Activated naive CD4-positive, alpha-beta T cell treated with anti-CD3 and anti-CD28 coated beads, Interleukin-2, amount 50 U/mL, for 24 hours (primary cell): ENCODE data around the gene SERPINF2.
"Not testable (repeated sequence)": the region's sequence is repeated elsewhere in the genome, so short reads cannot be mapped to it uniquely, and the experiment has no call there.

ENCODE experiments used
- H3K27ac Mint-ChIP-seq: one replicate; pipeline ENCODE4 v1.8.0; 2021; ENCODE audit warnings: mild to moderate bottlenecking, mixed read lengths
- H3K27me3 Mint-ChIP-seq: one replicate; pipeline ENCODE4 v1.8.0; 2021; ENCODE audit warnings: mixed read lengths
- H3K36me3 Mint-ChIP-seq: one replicate; pipeline ENCODE4 v1.8.0; 2021; ENCODE audit warnings: mixed read lengths
- H3K4me1 Mint-ChIP-seq: one replicate; pipeline ENCODE4 v1.8.0; 2021; ENCODE audit warnings: mixed read lengths
- H3K4me3 Mint-ChIP-seq: one replicate; pipeline ENCODE4 v1.8.0; 2021; ENCODE audit warnings: mild to moderate bottlenecking, mixed read lengths
- H3K9me3 Mint-ChIP-seq: one replicate; pipeline ENCODE4 v1.8.0; 2021; ENCODE audit warnings: mixed read lengths

Gene SERPINF2

DNA sequence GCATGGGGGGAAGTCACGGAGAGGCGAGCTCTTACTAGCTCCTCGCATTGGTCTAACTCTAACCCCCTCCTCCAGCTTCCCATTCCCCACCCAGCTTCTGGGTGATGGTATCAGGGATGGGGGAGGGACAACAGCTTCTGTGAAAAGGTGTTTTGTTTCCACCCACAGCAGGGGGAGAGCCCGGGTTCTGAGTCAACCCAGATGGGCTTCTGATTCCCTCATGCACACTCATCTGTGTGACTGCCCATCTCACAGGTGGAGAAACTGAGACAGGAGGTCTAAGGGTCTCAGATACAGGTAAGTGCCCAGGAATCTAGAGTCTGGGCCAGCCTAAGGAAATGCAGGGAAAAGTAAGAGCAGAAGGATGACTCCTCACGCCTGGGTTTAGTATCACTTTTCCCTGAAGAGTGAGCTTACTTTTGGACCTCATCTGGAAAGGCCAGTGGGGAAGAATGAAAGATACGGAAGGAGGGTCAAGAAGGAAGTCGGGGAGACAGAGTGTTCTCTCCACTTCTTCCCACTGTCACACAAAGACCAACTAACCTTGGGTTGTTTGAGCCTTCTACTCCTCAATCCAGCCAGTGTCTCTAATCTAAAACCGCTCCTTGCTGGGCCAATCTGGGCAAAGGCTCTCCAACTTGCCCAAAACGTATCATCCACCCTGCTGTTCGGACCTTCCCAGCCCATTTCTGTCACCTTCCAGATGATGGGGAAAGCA, 29.4 kb upstream of the SERPINF2 start:
- Mint-ChIP-seq H3K36me3 (peaks cover 2% of the 10 kb centered on the region), H3K9me3 (no peaks in the 10 kb centered on the region), H3K27me3 (peaks cover 6% of the 10 kb centered on the region), H3K27ac (no peak overlapping the region), H3K4me3 (no peak overlapping the region), H3K4me1 (peaks cover 30% of the 10 kb centered on the region)

DNA sequence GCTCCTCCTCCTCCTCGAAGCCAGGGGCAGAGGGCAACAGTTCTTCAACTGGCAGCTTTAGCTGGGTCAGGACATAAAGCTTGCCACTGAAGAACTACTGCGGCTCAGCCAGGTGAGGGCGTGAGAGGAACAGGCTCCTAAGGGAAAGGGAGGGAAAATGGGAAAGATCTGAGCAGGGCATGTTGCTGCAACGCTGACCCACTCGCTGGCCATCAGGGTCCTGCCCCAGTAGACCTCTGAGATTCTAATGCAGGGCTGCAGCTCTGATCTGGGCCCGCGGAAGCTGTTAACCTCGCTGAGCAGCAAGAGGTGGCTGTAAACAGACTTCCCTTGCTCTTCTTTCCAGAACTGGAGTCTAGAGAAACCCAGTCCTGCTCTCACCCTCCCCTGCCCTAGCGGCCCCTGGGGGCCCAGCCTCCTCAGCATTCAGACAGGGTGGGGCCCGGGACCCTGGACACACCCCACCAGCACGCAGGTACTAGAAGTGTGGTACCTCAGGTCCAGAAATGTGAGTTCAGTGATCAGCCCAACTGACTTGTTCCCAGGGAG, 28.7 kb upstream of the SERPINF2 start:
- peak overlapping the region; percentile 4 for H3K27ac Mint-ChIP-seq
- H3K4me3 Mint-ChIP-seq, result peak overlapping the region; percentile 24
- H3K36me3 Mint-ChIP-seq, result peaks cover 2% of the 10 kb centered on the region
- peaks cover 30% of the 10 kb centered on the region for H3K4me1 Mint-ChIP-seq
- no peaks in the 10 kb centered on the region for H3K9me3 Mint-ChIP-seq
- peaks cover 5% of the 10 kb centered on the region for H3K27me3 Mint-ChIP-seq

DNA sequence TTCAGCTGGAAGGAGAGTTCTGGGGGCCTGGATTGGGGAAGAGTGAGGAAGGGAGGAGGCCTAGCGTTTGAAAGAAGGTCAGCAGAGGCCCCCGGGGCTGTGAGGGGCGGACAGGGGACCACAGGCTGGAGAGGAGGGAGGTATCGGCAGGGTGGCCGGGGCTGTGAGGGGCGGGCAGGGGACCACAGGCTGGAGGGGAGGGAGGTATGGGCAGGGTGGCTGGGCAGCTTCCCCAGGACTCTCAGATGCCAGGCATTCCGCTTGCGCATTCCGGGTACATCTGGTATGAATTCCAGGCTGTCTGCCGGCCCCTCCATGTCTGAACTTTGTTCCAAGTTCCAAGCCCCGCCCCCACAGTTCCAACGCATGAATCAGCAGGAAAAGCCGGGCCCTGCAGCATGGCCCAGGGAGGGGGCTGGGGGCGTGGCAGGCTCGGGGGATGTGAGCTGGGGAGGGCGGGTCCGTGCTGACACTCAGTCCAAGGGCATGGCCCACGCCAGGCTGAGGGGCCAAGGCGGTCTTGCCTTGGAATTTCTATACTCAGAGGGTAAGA, 28.2 kb upstream of the SERPINF2 start:
- no peaks in the 10 kb centered on the region for H3K9me3 Mint-ChIP-seq
- H3K27me3 Mint-ChIP-seq, result peaks cover 5% of the 10 kb centered on the region
- H3K4me1 Mint-ChIP-seq, result peaks cover 30% of the 10 kb centered on the region
- peak overlapping the region; percentile 4 for H3K27ac Mint-ChIP-seq
- H3K4me3 Mint-ChIP-seq, result peak overlapping the region; percentile 53
- peaks cover 2% of the 10 kb centered on the region for H3K36me3 Mint-ChIP-seq

DNA sequence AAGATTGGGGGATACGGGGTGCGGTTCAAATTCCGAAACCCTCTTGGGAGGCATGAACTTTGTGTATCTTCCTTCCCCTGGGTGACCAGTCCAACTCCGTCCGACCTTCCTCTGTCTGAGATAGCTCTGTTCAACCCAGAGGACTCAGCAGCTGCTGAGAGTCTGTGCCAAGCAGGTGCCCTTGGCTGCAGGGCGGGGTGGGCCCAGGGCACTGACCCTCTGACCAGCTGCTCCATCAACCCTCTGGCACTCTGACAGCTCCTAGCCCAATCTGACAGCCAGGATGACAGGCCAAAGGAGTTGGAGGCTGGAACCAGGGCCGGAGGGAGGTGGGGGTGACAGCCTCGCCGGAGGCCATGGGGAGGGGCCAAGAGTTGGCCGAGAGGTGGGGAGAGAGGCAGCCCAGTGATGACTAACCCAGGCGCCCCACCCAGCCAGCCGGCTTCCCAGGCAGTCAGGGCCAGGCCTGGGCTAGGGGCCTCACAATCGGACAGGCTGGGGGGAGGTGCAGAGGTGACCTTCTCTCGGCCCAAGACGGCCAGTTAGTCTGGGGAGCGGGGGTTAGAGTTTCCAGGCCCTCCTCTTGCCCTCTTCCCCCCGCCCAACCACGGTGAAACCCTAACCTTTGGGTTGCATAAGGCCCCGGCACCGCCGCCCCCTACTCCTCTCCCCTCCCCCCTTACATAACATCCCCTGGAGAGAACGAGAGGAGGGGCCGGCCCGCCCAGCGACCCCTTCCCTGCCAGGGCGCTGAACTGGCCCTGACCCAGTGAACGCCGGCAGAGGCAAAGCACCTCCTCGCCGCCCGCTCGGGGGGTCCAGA, 27.5 kb upstream of the SERPINF2 start:
- Mint-ChIP-seq H3K27ac (no peak overlapping the region), H3K27me3 (peaks cover 5% of the 10 kb centered on the region), H3K36me3 (peaks cover 2% of the 10 kb centered on the region), H3K9me3 (no peaks in the 10 kb centered on the region), H3K4me1 (peaks cover 30% of the 10 kb centered on the region), H3K4me3 (peak overlapping the region; percentile 53)

DNA sequence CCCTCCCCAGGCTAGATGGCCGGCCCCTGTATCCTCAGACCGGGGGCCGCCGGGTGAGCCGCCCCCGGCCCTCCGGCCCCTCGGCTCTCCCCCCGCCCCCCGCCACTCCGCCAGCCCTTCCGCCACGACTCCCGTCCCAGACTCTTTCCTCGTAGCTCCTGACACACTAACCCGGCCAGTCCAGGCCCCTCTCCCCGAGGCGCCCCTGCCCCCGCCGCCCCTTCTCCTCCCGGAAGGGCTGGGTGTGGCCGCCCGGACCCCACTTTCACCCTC, 26.9 kb upstream of the SERPINF2 start:
- Mint-ChIP-seq H3K36me3 (peaks cover 2% of the 10 kb centered on the region), H3K4me1 (peaks cover 29% of the 10 kb centered on the region), H3K27me3 (peaks cover 5% of the 10 kb centered on the region), H3K9me3 (no peaks in the 10 kb centered on the region), H3K4me3 (peak overlapping the region; percentile 95), H3K27ac (no peak overlapping the region)

DNA sequence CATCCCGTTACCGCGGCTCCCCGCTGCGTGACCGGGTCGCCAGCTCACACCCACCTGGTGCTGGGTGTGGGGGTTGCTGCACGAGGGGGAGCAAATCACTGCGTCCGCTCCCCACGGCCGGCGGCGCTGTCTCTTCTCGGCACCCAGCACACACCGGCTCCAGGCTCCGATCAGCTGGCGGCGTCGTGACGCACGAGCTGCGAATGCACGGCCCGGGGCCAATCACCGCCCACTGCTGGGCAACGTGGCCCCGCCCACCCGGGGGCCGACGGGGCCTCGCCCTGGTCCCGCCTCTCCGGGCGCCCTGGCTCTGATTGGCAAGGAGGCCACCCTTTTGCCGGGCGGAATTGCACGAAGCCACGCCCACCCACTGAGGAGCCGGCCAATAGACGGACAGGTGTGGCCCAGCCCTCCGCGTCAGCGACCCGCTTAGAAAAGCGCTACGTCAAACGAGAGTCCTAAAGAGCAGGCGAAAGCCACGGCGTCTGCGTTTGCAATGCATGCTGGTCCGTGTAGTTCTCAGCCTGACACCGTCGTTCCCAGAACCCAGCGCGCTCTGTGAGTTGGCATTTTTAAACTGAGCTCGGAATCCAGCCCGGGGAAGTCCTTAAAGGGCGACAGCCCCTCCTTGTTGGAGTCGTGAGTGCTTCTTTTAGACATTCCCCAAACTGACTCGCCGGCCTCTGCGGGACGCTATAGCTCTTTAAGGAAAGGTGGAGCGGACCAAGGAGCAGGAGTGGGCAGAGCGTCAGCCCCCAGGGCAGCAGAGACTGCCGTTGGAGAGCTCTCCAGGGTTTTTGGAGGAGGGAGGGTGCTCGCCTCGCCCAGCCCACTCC, 26.4 kb upstream of the SERPINF2 start:
- no peaks in the 10 kb centered on the region for H3K9me3 Mint-ChIP-seq
- H3K4me1 Mint-ChIP-seq, result peaks cover 26% of the 10 kb centered on the region
- H3K27ac Mint-ChIP-seq, result peak overlapping the region; percentile 99

DNA sequence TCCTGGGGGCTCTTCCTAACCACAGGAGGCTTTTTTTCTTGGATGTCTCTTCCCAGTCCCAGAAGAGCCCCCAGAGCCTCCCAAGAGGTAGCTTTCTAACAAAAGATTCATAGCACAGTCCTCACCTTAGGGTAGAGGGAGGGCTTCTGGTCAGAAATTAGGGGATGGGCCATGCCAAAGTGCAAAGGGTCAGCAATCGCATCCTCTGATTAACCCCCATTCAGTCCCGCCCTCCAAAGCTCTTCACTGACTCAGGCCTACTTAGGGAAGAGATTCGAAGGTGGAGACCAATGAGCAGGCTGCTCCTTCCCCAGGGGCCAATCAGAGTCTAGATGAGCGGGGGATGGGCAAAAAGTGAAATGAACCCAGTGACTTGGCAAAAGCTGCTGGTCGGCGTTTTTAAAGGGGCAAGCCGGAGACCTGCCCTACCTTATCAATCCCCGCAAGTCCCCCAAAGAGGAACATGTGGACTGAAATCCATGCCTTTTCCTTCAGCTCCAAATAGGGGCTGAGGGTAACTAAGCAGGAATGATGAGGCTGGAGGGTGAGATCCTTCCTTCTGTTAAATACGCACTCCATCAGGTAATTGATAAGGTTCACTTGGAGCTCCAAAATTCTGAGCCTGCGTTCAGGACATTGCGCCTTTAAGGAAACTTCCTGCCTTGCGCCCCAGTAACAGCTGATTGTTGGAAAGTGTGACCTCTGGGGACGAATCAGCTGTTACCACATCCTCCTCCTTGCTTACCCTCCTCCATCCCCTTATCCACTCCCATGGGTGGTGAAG, 25.6 kb upstream of the SERPINF2 start:
- H3K4me3 Mint-ChIP-seq, result peak overlapping the region; percentile 95
- peaks cover 22% of the 10 kb centered on the region for H3K4me1 Mint-ChIP-seq
- no peaks in the 10 kb centered on the region for H3K9me3 Mint-ChIP-seq
- H3K27ac Mint-ChIP-seq, result peak overlapping the region; percentile 99
- H3K27me3 Mint-ChIP-seq, result peaks cover 1% of the 10 kb centered on the region
- peaks cover under 1% of the 10 kb centered on the region for H3K36me3 Mint-ChIP-seq

More for the DNA sequence above, 26.4 kb upstream of the SERPINF2 start:
- H3K36me3 Mint-ChIP-seq, result peaks cover 2% of the 10 kb centered on the region
- H3K27me3 Mint-ChIP-seq, result peaks cover 5% of the 10 kb centered on the region
- peak overlapping the region; percentile 95 for H3K4me3 Mint-ChIP-seq

DNA sequence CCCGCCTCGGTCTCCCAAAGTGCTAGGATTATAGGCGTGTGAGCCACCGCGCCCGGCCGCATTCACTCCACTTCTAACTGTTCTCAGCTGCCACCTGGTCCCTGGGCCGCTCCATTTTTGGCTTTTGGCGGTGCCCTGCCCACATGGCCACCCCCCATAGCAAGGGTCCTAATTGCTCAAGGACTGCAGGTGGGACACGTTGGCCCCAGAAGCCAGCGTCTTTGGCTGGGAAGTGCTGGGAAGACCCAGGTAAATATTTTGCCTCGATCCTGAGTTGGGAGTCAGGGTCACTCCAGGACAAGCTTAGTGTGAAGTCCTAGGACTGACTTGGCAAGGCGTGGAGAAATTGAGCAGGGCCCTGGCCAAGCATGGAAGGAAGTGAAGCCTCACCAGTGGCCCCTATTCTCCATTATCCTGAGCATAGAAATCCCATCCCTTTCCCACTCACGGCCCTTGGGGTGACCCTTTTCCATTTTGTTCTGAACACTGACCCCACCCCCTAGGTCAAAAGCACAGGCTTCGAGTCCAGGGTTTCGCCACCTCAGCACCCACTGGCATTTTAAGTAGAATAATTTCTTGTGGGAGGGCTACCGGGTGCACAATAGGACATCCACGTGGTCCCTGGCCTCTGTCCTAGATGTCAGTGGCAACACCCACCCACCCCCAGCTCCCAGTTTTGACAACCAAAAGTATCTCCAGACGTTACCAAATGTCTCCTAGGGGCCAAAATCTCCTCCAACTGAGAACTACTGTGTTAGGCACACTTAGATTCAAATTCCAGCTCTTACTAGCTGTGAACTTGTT, 24.1 kb upstream of the SERPINF2 start:
- Mint-ChIP-seq H3K27ac (peak overlapping the region; percentile 51), H3K4me1 (peaks cover 28% of the 10 kb centered on the region), H3K36me3 (no peaks in the 10 kb centered on the region), H3K4me3 (peak overlapping the region; percentile 95), H3K27me3 (peaks cover 1% of the 10 kb centered on the region), H3K9me3 (no peaks in the 10 kb centered on the region)

DNA sequence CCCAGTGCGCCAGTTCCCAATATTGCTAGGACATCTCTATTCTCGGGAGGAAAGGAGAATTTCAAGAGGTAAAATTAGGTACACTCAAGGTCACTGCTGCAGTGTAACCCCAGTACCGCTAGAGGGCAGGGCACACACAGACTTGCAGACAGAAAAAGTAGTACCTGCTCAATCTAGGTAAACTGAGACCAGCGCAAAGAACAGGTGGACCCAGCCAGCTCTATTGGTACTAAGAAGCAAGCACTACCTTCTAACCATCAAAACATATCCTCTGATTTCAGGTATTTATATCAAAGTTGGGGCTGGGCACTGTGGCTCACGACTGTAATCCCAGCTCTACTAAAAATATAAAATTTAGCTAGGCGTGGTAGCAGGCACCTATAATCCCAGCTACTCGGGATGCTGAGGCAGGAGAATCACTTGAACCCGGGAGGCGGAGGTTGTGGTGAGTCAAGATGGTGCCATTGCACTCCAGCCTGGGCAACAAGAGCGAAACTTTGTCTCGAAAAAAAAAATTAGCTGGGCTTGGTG, 21.8 kb upstream of the SERPINF2 start:
- H3K27ac Mint-ChIP-seq, result no peak overlapping the region
- peak overlapping the region; percentile 24 for H3K4me3 Mint-ChIP-seq
- H3K36me3 Mint-ChIP-seq, result peaks cover 1% of the 10 kb centered on the region
- no peaks in the 10 kb centered on the region for H3K9me3 Mint-ChIP-seq
- H3K27me3 Mint-ChIP-seq, result no peaks in the 10 kb centered on the region
- H3K4me1 Mint-ChIP-seq, result peaks cover 31% of the 10 kb centered on the region

DNA sequence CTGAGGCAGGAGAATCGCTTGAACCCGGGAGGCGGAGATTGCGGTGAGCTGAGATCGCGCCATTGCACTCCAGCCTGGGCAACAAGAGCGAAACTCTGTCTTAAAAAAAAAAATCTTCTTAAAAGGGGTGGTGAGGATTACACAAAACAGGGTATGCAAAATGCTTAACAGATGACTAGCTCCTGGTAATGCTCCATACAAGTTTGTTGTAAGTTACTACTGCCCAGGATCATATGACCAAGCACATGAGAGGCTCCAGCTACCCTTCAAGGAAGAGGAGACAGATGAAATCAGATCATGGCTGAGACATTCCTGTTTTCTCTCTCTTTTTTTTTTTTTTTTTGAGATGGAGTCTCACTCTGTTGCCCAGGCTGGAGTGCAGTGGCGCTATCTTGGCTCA, 20.6 kb upstream of the SERPINF2 start:
- peaks cover 34% of the 10 kb centered on the region for H3K4me1 Mint-ChIP-seq
- not testable (repeated sequence) for H3K27me3 Mint-ChIP-seq, H3K27ac Mint-ChIP-seq, H3K9me3 Mint-ChIP-seq, H3K4me3 Mint-ChIP-seq, H3K36me3 Mint-ChIP-seq

DNA sequence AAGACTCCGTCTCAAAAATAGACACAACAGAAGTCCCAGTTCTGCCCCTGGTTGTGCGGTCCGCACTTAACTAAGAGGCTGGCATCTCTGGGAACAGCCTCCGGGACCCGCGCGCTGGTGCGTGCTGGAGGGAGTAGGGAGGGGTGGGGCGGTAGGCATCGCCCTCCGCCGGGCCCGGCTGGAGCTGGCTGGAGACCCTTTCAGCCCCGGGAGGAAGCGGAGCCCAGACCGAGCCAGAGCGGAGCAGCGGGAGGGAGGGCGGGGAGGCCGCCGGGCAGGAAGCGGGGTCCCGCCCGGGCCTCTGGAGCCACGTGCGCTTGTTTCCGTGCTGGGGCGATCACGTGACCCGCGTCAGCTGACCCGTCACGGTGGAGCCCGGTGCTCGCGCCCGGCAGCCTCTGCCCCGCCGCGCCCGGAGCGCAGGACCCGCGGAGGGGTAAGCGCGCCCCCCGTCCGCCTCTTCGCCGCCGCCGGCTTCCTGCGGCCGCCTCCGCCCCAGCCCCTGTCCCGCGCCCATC, 18.3 kb upstream of the SERPINF2 start, which contains the start of gene WDR81:
Gene WDR81, plus strand, starts transcription at position 354 of the 518 bp plus-strand sequence. CDS start 256 bp downstream, outside the sequence.
- H3K9me3 Mint-ChIP-seq, result no peaks in the 10 kb centered on the region

DNA sequence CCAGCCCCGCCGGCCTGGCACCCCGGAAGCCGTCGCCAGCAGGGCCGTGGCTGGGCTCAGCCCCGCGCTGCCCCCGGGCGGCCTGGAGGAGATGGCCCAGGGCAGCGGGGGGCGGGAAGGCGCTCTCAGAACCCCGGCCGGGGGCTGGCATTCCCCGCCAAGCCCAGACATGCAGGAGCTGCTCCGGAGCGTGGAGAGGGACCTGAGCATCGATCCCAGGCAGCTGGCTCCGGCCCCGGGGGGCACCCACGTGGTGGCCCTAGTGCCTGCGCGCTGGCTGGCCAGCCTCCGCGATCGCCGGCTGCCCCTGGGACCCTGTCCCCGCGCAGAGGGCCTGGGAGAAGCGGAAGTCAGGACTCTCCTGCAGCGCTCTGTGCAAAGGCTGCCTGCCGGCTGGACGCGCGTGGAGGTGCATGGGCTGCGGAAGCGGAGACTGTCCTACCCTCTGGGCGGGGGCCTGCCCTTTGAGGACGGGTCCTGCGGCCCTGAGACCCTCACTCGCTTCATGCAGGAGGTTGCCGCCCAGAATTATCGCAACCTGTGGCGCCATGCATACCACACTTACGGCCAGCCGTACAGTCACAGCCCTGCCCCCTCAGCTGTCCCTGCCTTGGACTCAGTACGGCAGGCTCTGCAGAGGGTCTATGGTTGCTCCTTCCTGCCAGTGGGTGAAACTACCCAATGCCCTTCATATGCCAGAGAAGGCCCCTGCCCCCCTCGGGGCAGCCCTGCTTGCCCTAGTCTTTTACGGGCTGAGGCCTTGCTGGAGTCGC, 17.6 kb upstream of the SERPINF2 start:
- H3K9me3 Mint-ChIP-seq, result no peaks in the 10 kb centered on the region
- peaks cover 4% of the 10 kb centered on the region for H3K36me3 Mint-ChIP-seq

More for the DNA sequence above, 18.3 kb upstream of the SERPINF2 start, which contains the start of gene WDR81:
- Mint-ChIP-seq H3K27me3 (no peaks in the 10 kb centered on the region), H3K4me3 (peak within 1 kb of the TSS; percentile 78), H3K27ac (peak within 1 kb of the TSS; percentile 94), H3K36me3 (peaks cover 1% of the 10 kb centered on the region), H3K4me1 (peaks cover 40% of the 10 kb centered on the region)

More for the DNA sequence above, 17.6 kb upstream of the SERPINF2 start:
- H3K27me3 Mint-ChIP-seq, result no peaks in the 10 kb centered on the region
- peaks cover 45% of the 10 kb centered on the region for H3K4me1 Mint-ChIP-seq
- peak overlapping the region; percentile 65 for H3K27ac Mint-ChIP-seq
- peak overlapping the region; percentile 78 for H3K4me3 Mint-ChIP-seq
